CD4-positive, alpha-beta T cell (primary cell): ENCODE measurements around the gene ZNF792. TPM values are rescaled to one million over a fixed set of nuclear protein-coding genes. Genes with fewer than 3 reads are reported as not detected.
"Not testable (repeated sequence)": the region's sequence is repeated elsewhere in the genome, so short reads cannot be mapped to it uniquely, and the experiment has no call there.

Experiments
- ATAC-seq: fragments of 200-7000 bp; cut with Tn5 transposase; one replicate; pipeline ENCODE4 v1.10.0; 2022; ENCODE audit warnings: mild to moderate bottlenecking; ENCODE audit not compliant: poor library complexity
- CTCF ChIA-PET: fragments of 350-600 bp; sonication (Branson Sonifier 250); formaldehyde crosslinking; loops from one replicate; lab custom pipeline; 2021; ENCODE audit warnings: antibody characterized with exemption, inconsistent platforms; lab: Charles Lee
- POLR2A ChIA-PET: fragments of 350-600 bp; sonication (Branson Sonifier 250); formaldehyde crosslinking; loops from one replicate; lab custom pipeline; 2021; ENCODE audit warnings: antibody characterized with exemption, inconsistent platforms; lab: Charles Lee
- DNase-seq, 14 experiments: peaks; one replicate each; pipeline ENCODE4 v3.0.0-alpha.2; 2013 to 2020; ENCODE audit warnings: mixed read lengths in 2 of 14
- H3K27ac ChIP-seq, 2 donors: one replicate each; pipeline versions ENCODE4 v1.5.1 to v1.7.0; 2013; ENCODE audit warnings: low read length in 2 of 2, low read depth in 1 of 2, mild to moderate bottlenecking in 1 of 2
- H3K27me3 ChIP-seq, 2 experiments: 1 replicate in 1 of 2; 2 replicates in 1 of 2; pipeline versions ENCODE4 v1.6.1 to v1.7.0; 2013; ENCODE audit warnings: low read length in 2 of 2, control low read depth in 1 of 2, mild to moderate bottlenecking in 1 of 2, moderate library complexity in 1 of 2; ENCODE audit not compliant: insufficient read depth in 2 of 2, control insufficient read depth in 1 of 2
- H3K36me3 ChIP-seq: one replicate; pipeline ENCODE4 v1.6.1; 2013; ENCODE audit warnings: low read length, control low read depth; ENCODE audit not compliant: insufficient read depth
- H3K4me1 ChIP-seq: one replicate; pipeline ENCODE4 v1.6.1; 2013; ENCODE audit warnings: low read length, control low read depth; ENCODE audit not compliant: insufficient read depth
- H3K4me3 ChIP-seq: one replicate; pipeline ENCODE4 v1.5.1; 2013; ENCODE audit warnings: mild to moderate bottlenecking, low read length, moderate library complexity
- H3K9me3 ChIP-seq, 2 experiments: 1 replicate in 1 of 2; 2 replicates in 1 of 2; pipeline versions ENCODE4 v1.6.1 to v1.7.0; 2013; ENCODE audit warnings: low read length in 2 of 2, mild to moderate bottlenecking in 2 of 2, control low read depth in 1 of 2, moderate library complexity in 1 of 2; ENCODE audit not compliant: control insufficient read depth in 1 of 2, insufficient read depth in 1 of 2
- H3K27ac Mint-ChIP-seq: one replicate; pipeline ENCODE4 v1.8.0; 2020; ENCODE audit warnings: mixed read lengths
- H3K27me3 Mint-ChIP-seq: one replicate; pipeline ENCODE4 v1.8.0; 2021; ENCODE audit warnings: mixed read lengths
- H3K36me3 Mint-ChIP-seq: one replicate; pipeline ENCODE4 v1.8.0; 2021; ENCODE audit warnings: low read depth, mixed read lengths
- H3K4me1 Mint-ChIP-seq: one replicate; pipeline ENCODE4 v1.8.0; 2021; ENCODE audit warnings: low read depth, mixed read lengths
- H3K4me3 Mint-ChIP-seq: one replicate; pipeline ENCODE4 v1.8.0; 2020; ENCODE audit warnings: mild to moderate bottlenecking, mixed read lengths
- H3K9me3 Mint-ChIP-seq: one replicate; pipeline ENCODE4 v1.8.0; 2020; ENCODE audit warnings: mixed read lengths
- intact Hi-C, 2 experiments: fragments of 100-400 bp; cut with DNase I in 1 of 2; cut with micrococcal nuclease in 1 of 2; formaldehyde crosslinking; loops; one replicate each; pipeline versions ENCODE4 v1.15.1 to v1.9.0; 2023 to 2025; cut with DNase I, micrococcal nuclease
- total RNA-seq, 174 experiments: library from RNA in 2 of 174; stranded (reverse) in 2 of 174; gene quantifications; one replicate each; pipeline ENCODE4 v1.2.3 and lab custom pipeline; 2021 to 2026
- TF ChIP-seq, protein P1 (sequence below): fragments of 200-600 bp; IDR thresholded peaks from one replicate; pipeline ENCODE4 v1.8.0; 2022; ENCODE audit warnings: antibody characterized with exemption, mild to moderate bottlenecking

The ZNF792 gene
- total RNA-seq, 2 experiments from 2014 or later = 6.8 to 8.9 TPM

DNA sequence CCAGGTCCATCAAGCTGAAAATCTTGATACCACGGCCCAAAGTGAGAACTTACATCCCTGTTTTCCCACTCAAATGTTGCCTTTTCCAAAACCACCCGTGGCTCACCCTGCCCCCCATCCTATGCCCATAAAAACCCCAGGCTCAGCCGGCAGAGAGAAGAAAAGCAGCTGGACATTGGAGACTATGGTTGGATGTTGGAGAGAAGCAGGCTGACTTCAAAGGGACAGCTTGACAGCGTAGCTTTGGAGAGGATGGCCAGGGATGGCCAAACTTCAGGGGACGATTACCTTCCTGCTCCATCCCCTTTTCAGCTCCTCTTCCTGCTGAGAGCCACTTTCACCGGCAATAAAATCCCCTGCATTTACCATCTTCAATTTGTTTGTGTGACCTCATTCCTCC, 3.5 kb upstream of the ZNF792 start:
- peaks cover 41% of the 10 kb centered on the region for H3K36me3 Mint-ChIP-seq
- ATAC-seq (no peak), DNase-seq (no peak)
- TF ChIP-seq, protein P1, sequence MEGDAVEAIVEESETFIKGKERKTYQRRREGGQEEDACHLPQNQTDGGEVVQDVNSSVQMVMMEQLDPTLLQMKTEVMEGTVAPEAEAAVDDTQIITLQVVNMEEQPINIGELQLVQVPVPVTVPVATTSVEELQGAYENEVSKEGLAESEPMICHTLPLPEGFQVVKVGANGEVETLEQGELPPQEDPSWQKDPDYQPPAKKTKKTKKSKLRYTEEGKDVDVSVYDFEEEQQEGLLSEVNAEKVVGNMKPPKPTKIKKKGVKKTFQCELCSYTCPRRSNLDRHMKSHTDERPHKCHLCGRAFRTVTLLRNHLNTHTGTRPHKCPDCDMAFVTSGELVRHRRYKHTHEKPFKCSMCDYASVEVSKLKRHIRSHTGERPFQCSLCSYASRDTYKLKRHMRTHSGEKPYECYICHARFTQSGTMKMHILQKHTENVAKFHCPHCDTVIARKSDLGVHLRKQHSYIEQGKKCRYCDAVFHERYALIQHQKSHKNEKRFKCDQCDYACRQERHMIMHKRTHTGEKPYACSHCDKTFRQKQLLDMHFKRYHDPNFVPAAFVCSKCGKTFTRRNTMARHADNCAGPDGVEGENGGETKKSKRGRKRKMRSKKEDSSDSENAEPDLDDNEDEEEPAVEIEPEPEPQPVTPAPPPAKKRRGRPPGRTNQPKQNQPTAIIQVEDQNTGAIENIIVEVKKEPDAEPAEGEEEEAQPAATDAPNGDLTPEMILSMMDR = no peak
- Histone ChIP-seq H3K4me1 (peaks cover 17% of the 10 kb centered on the region), H3K9me3 (peaks cover 10 to 26% of the 10 kb centered on the region in 2 experiments), H3K4me3 (no peak overlapping the region), H3K36me3 (no peaks in the 10 kb centered on the region), H3K27ac (no peak overlapping the region), H3K27me3 (no peaks in the 10 kb centered on the region)
- H3K27ac Mint-ChIP-seq = no peak overlapping the region
- intact Hi-C loops = no loop called here
- H3K4me3 Mint-ChIP-seq = peak overlapping the region; percentile 48
- no peaks in the 10 kb centered on the region for H3K27me3 Mint-ChIP-seq
- peaks cover 10% of the 10 kb centered on the region for H3K9me3 Mint-ChIP-seq
- peaks cover 9% of the 10 kb centered on the region for H3K4me1 Mint-ChIP-seq
- CTCF ChIA-PET = no interaction called here
- POLR2A ChIA-PET = interaction anchor here (0.9 kb wide), 1 partner anchor 46 kb away, joined by 3 read pairs; no protein-coding TSS in a partner anchor

DNA sequence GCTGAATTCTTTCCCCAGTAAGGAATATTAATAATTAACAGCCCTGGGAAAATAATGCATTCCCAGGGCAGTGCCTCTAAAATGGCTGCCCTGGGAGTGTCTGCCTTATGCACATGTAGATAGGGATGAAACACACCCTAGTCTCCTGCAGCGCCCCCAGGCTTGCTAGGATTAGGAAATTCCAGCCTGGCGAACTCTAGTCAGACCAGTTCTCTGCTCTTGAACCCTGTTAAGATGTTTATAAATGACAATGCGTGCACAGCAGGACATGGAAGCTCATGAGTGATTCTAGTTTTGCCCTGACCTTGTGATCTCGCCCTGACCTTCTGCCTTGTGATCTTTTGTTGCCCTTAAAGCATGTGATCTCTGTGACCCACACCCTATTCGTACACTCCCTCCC, 1.5 kb upstream of the ZNF792 start:
- H3K27ac ChIP-seq, CTCF ChIA-PET, intact Hi-C loops, H3K27me3 ChIP-seq, H3K4me3 ChIP-seq, H3K27me3 Mint-ChIP-seq, POLR2A ChIA-PET, DNase-seq, ATAC-seq: not testable (repeated sequence)
- Histone ChIP-seq H3K36me3 (peaks cover 17% of the 10 kb centered on the region), H3K4me1 (peaks cover 36% of the 10 kb centered on the region), H3K9me3 (peaks cover 31 to 46% of the 10 kb centered on the region in 2 experiments)
- Mint-ChIP-seq H3K36me3 (peaks cover 61% of the 10 kb centered on the region), H3K4me3 (peak overlapping the region; percentile 83), H3K27ac (peak overlapping the region; percentile 17), H3K4me1 (peaks cover 25% of the 10 kb centered on the region), H3K9me3 (peaks cover 20% of the 10 kb centered on the region)

DNA sequence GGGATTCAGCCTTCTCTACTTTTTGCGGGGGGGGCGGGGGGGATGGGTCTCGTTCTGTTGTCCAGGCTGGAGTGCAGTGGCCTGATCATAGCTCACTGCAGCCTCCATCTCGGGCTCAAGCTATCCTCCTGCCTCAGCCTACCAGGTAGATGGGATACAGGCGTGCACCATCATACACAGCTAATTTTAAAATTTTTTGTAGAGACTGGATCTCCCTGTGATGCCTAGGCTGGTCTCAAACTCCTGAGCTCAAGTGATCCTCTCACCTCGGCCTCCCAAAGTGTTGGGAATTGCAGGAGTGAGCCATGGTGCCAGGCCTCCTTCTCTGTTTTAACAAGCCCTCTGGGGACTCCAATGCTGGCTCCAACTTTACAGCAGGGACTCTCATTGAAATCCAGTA, 569 bp upstream of the ZNF792 start:
- Histone ChIP-seq H3K4me3 (peak overlapping the region; percentile 93), H3K27ac (no peak overlapping the region), H3K9me3 (peaks cover 40 to 52% of the 10 kb centered on the region in 2 experiments), H3K27me3 (no peaks in the 10 kb centered on the region), H3K4me1 (peaks cover 36% of the 10 kb centered on the region), H3K36me3 (peaks cover 26% of the 10 kb centered on the region)
- Mint-ChIP-seq H3K4me1 (peaks cover 29% of the 10 kb centered on the region), H3K9me3 (peaks cover 23% of the 10 kb centered on the region), H3K4me3 (peak overlapping the region; percentile 83), H3K27me3 (no peaks in the 10 kb centered on the region), H3K27ac (peak overlapping the region; percentile 61), H3K36me3 (peaks cover 70% of the 10 kb centered on the region)
- POLR2A ChIA-PET = interaction anchor here (1.4 to 3.7 kb wide), 3 partner anchors 33 to 49 kb away, joined by 3 to 46 read pairs (median 6); partner anchors contain the start of gene ZNF30
- intact Hi-C loops = loop anchor here in 1 of 2 experiments (5.0 kb wide), 1 partner anchor 192 kb away; the partner anchor contains the start of gene ZNF599
- ATAC-seq (no peak), DNase-seq (no peak)
- CTCF ChIA-PET = no interaction called here
- TF ChIP-seq, protein P1 = no peak
